NCI-H226 (cell line): ENCODE data around the gene SREBF1.

Experiments used
- DNase-seq: peaks from one replicate; pipeline ENCODE4 v3.0.0-alpha.2; 2015

Gene SREBF1

DNA sequence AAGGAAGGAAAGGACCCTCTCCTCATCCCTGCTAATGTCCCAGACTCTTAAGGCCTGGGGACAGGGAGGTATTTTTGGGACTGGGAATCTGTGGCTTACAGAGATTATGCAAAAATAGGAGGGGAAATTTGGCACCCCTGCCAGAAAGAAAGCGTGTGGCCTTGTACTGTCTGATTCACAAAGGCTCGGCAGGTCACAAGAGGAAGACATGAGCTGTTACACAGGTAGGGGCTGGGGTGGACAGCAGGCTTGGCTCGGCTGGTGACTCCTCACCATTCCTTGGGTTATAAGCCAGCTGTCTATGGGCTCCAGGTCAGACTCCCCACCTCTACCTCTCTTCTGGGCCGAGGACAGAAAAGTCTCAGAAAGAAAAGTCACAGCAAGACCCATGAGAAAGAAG, 20.7 kb upstream of the SREBF1 start:
- no peak for DNase-seq

DNA sequence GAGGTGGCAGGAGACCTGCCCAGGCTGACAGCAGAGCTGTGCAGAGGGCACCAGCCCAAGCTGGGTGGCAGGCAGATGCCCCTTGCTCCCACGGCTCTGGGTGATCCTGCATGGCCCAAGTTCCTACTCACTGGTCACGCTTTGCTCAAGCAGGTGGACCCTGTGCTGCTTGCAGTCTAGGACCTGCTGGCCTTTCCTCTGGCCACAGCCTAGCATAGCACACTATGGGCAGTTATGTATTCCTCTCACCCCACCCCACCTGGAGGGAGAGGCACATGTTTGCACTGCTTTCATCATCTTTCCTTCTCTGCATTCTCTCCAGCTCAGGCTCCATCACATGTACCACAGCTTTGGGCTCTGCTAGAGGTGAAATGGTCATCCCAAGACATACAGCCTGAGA, 19.6 kb upstream of the SREBF1 start:
- no peak for DNase-seq

DNA sequence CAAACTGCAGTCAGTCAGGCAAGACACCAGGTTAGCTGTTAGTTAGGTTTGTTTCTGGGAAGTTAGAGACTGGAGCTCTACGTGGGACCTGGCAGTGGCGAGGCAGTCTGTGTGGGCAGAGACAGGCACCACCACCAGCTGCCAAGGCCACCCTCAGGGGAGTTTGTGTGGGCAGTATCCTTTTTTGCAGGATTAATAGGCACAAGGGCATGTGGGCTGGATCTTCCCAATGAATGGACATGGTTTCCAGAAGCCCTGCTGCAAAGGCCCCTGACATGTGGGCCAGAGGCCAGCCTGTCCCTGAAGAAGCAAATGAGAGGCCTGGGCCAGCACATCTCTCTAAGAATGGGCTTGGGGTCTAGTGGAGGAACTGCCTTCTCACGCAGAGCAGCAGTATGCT, 19.2 kb upstream of the SREBF1 start:
- no peak for DNase-seq

DNA sequence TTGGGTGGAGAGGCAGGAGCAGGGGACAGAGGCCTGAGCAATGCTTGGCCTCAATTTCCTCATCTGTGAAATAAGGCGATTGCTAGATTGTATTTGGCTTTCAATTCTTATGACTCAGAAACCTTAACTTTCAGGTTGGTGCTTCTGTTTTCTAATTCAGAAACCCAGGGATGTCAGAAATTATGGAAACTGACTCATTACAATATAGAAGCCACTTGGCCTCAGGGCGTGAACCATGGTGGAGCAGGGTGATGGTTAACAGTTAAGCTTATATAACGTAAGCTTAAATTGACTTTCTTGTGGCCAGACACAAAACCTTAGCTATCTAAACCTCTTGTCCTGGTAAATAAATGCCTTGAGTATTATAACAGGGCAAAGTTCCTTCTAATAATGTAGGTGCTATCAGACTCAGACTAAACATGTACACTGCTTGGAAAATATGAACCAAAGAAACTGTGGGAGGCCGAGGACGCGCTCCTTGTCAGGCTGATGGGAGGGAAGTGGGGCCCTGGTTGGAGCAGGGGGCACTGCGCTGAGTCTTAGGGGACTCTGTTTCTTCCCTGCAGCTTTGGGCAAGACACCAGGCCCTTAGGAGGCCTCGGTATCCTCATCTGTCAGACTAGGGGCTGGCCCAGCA, 17.1 kb upstream of the SREBF1 start:
- DNase-seq = no peak

DNA sequence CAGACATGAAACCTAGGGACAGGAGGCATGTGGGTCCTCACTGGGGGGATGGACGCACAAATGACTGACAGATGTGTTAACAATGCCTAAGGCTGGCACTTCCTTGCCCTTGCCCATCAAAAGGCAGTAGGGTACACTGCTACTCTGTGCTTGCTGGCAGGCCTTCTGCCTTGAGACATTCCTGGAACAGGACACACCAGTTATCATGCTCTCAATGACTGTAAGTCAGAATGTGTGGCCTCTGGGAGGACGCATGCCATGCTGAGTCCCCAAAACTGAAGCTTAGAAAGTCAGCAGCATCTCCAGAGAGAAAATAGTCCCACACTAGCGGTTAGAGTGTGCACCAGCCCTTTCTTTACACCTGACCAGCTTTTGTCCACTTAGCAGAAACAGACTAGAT, 16.1 kb upstream of the SREBF1 start:
- DNase-seq = no peak

DNA sequence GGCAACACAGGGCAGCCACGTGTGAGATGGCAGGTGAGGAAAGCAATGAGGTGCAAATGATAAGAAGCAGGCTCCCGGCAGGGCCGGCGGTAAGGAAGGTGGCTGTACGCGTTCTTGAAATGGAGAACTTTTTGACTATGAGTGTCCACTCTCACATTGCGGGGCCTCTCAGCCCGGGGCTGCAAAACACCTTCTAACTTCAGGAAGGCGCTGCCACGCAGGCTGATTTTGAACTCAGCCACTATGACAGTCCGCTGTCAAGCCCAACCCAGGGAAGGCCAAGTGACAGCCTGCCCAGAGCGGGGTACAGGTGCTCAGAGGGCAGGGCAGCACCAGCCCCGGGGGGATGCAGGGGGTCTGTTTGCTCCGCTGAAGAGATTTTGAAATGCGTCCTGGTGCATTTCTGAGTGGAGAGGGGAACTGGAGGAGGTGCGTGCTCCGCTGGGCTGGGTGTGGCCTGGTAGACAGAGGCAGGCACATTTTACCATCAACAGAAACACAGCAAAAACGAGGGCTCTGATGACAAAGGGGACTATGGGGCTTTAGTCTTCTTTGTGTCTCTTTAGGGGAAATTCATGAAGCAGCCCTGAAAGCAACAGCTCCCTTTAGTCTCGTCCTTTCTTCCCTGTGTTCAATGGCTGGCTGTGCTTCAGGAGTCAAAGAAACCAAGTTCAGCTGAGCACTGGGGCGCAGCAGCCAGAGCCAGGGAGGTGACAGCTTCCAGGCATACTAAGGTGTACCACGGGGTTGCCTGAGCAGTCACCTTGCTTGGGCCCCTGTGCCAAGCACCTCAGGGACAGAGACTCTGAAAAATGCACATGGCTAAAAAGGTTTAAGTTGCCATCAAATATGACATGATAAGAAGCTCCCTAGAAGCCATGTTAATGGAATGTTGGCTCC, 14.6 kb upstream of the SREBF1 start:
- no peak for DNase-seq

DNA sequence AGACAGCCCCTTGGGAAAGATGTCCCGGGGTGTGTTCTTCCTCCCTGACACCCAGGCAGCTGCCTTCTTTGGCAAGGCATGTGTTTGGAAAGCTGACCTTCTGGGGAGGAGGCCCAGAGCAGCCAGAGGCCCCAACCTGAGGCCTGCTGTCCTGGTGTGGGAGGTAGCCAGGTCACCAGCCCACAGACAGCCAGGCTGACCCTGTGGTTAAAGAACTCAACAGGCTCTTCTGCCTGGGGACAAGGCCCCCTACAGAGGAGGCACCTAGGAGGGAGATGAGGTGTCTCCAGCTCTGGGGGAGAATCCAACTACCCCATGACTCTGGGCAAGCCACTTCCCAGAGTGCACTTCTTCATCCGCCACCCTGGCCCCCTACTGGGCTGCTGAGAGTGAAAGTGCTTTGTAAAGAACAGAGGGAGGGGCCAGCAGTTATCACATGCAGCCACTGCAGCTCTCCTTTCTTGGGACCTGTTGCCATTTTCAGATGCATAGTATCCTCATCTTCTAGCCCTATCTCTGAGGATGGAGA, 13.1 kb upstream of the SREBF1 start:
- DNase-seq = no peak

DNA sequence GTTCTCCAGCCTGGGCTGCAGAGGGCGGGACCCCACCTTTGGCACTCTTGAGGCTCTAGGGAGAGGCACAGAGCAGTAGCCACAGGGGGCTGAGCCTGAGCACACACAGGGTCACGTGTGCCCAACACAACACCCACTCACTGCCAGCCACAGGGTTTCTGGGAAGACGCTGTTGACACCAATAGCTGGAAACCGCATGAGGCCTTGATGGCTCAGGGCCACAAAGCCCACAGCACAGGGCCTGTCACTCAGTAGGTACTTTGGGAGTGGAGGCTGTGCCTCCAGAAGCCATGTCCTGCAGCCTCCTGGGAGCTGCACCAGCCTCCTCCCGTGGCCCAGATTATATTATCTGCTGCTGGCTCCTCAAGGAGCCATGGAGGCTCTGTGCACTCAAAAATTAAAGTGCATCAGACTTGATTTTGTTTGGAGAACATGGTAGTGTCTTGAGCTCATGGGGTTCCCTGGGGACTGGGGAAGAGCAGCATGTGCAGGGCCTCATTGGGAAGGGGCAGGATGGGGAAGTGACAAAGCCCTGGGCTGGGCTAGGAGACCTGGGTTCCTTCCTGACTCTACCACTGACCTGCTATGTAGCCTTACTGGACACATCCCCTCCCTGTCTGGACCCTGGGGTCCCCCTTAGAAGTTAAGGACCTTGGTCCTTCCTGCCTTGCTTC, 12.5 kb upstream of the SREBF1 start:
- no peak for DNase-seq

DNA sequence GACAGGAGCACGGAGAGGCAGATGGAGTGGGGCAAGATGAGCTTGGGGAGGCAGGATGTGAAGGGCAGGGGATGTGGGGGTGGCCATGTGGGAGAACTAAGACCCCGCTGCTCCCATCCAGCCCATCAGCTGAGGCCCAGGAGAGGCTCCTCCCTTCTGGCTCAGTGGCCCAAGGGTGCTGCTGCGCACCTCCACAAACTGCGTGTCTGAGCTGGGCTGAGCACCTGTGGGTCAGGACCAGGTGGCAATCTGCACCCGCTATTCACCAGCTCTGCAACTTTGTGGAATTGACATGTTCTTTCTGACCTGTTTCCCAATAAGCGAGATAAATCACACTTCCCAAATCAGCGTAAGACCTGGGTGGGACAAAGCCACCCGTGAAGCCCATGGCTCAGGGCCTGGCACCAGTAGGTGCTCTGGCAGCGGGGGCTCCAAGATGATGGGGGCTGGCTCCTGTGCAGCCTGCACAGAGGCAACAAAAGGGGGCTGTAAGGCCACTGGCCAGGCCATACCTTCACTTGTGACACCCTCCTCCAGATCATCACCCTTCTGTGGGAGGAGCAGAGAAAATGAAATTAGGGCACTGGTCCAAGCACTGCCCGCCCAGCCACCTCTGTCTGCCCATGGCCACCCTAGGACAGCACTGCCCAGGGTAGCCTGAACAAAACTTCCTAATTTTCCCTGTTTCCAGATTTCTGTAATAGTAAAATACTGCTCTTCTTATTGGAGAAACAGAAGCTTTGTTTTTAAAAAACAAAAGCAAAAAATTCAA, 11.7 kb upstream of the SREBF1 start:
- DNase-seq = no peak

DNA sequence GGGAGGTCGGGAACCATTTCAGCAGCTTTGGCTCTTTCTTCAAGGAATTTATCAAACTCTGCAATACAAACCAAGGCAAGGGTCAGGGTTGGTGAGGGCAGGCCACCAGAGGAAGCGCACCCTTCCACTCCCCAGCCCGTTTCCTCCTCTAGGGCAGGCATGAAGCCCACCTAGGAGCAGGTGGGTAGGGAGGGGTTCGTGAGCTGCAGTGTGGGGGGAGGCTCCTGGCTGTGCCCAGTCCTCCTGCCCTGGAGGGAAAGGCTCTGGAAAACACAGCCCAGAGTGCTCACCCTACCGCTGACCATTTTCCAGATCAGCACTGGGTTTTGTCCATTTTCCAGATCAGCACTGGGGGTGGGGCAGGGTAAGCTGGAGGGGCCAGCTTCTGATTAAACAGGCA, 10.9 kb upstream of the SREBF1 start:
- no peak for DNase-seq

DNA sequence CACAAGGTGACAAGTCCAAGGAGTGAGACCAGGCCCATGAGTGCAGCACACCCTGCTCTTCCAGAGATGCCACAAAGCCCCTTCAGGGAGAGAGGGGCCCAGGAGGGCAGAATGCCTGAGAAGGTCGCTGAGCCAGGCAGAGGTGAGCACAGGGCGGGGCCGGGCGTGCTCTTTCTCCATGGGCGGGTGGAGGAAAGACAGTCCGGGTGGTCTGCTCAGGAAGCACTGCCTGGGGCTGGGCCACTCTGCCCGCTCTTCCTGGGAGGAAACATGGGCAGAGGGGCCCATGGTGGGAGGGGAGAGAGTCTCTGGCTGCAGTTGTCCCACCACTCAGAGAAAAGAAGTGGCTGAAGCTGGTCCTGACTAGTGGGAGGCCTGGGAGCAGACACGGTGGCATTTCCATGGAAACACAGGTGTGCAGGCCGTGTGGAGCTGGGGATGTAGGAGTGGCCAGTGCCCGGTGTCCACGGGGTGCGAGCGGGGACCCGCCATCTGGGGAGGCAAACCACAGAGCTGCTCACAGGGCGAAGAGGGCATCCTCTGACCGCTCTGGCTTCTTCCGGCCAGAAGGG, 10.4 kb upstream of the SREBF1 start:
- DNase-seq = no peak

DNA sequence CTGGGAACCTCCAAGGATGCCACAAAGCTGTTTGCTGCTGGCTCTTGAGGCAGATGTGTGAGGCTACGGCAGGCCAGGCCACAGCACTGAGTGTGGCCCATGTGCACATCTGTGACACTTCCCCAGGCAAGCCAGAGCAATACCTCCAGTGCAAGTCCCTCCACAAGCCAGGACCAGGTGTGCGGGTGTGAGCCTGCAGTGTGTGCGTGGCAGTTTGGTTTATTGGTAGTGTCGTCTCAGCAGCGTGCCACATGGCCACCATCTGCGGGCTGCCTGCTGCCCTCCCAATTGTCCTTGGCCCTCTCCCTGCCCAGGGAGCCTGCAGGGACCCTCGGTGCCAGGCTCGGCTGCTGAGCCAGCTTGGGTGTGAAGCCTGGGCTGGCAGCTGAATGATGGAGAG, 9.9 kb upstream of the SREBF1 start:
- no peak for DNase-seq

DNA sequence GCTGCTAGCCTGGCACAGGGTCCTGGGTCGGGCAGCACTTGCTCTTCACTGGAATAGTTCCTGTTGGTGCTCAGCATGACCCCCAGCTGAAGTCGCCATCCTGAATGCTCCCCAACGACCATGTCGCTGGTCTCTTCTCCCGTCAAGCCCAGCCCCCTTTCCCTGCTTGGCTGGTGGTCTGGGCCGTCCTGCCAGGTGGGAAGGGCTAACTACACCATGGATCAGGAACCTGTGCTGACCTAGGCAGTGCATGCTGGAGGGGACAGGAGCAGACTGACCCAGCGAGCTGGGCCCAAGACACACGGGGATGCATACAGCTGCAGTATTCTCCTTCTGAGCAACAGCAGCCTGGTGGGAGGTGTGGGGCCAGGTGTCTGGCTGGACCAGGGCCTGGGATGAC, 9.2 kb upstream of the SREBF1 start:
- no peak for DNase-seq

DNA sequence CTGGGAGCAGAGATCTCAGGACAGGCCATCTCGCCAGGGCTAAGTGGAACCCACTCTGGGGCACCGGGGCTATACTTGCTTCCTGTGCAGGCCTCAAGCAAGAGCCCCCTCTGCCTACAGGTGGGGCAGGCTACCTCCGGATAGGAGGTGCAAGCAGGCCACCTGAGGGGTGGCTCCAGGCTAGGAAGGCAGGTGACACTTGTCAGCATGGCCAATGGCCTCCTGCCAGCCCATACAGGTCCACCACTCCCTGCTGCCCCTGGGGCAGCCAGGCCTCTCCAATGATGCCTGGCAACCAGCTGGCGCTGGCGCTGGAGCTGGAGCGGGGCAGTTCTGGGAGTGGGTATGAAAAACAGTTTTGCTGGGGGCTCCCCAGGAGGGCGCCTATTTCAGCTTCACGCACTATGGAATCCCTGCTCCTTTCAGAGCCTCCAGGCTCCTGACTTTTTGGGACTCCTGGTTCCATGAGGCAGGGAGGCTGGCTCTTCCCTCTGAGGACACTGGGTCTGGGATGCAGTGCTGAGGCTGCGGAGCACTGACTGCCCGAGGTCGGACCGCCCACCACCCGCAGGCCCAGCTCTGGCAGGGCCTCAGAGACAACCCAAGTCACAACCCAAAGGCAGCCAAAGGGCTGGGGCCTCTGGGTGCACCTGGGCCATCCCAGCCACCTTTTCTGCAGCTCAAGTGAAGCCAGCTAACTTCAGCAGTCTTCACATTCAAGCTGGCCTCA, 8.4 kb upstream of the SREBF1 start:
- DNase-seq = no peak

DNA sequence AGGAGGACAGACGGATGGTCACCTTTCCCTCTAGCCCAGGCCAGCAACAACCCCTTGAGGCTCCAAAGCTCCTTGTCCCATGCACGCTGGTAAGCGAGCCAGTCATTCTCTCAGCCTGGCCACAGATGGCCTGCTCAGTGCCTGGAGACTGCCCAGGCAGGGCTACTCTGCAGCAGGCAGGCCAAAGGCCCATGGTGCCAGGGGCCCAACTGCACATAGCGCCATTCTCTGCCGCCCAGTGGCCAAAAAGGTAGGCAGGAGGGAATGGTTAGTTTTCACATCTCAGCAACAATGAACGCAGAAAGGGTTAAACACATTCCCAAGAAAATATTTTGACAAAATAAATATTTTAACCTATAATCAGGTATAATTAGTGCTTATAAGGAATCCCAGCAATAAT, 7.7 kb upstream of the SREBF1 start:
- no peak for DNase-seq

DNA sequence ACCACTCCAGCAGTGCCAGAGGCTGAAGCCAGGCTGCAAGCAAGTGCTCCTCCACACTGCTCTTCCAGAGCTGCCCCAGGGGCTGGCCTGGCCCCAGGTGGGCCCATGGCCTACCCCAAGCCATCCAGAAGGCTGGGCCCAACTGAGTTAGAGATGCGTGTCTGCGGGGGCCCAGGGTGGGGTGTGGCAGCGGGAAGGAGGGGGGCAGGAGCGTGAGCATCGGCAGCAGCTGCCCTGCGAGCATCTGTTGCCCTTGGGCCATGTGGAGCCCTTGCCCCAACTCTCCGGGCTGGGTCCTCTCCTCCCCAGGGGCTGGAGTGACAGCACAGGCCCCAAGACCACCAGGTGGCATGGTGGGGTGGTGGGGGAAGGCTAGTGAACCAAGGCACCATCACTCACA, 7.3 kb upstream of the SREBF1 start:
- DNase-seq = no peak

DNA sequence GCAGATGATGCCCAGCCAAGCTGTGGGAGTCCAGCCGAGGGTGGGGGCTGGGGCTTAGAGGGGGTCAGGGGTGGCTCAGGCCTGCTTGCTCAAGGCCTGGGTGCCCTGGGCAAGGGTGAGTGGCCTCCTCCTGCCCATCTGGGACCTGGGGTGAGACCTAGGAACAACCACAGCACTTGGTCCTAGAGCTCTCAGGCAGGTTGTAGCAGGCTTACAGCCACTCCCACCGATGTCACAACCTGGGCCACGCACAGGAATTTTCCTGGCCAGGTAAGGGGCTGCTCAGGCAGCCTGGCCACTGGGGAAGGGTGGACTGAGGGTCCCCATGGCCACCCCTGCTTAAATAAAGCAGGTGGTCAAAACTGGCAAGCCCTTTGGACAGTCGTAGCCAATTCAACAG, 6.3 kb upstream of the SREBF1 start:
- no peak for DNase-seq

DNA sequence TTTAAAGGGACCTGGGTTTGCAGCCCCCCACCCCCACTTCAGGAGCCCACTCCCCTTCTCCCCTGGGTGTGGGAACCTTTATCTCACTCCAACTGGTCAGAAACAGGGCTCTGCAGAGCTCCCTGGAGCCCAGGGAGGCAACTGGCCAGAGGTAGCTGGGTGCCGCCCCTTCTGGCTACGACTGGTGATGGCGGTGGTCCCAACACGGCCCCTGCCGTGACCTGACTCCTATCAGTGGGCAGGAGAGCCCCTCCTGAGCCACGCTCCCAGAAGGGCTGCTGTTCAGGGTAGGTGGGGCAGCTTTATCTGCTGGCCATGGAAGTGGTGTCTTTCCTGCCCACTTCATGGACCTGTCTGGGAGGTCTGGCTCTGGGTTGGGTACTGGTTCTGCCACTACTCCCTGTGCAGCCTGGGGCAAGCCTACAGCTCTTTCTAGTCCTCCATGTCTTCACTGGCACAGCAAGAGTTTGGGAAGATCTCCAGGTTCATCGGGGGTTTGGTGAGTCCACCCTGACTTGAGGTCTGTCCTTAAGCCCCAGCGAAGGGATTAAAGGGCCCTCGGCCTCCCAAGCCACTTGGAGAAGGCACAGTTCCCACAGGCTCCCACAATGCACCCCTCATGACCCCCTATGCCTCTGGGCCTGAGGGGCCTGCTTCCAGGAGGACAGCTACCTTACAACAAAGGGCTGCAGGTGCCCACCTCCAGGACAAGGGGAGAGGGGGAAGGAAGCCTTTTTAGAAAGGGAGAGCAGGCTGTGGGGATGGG, 5.5 kb upstream of the SREBF1 start:
- DNase-seq = no peak

DNA sequence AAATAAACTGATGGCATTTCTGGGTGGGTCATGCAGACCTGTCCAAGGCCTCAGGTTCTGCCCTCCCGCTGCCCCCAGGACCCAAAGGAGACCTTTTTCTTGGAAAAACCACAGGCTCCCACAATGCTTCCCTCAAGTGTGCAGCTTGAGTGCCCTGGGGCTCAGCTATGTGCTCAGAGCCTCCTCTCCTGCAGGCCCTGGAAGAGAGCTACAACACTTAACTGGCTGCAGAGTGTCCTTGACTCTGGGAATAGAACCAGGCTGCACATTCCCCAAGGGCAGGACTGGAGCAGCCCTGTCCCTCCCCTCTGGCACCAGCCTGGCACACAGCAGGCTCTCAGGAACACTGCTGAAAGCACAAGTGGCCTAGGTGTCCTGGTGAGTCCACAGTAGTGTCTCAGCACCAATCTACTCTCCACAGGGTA, 4.8 kb upstream of the SREBF1 start:
- no peak for DNase-seq

DNA sequence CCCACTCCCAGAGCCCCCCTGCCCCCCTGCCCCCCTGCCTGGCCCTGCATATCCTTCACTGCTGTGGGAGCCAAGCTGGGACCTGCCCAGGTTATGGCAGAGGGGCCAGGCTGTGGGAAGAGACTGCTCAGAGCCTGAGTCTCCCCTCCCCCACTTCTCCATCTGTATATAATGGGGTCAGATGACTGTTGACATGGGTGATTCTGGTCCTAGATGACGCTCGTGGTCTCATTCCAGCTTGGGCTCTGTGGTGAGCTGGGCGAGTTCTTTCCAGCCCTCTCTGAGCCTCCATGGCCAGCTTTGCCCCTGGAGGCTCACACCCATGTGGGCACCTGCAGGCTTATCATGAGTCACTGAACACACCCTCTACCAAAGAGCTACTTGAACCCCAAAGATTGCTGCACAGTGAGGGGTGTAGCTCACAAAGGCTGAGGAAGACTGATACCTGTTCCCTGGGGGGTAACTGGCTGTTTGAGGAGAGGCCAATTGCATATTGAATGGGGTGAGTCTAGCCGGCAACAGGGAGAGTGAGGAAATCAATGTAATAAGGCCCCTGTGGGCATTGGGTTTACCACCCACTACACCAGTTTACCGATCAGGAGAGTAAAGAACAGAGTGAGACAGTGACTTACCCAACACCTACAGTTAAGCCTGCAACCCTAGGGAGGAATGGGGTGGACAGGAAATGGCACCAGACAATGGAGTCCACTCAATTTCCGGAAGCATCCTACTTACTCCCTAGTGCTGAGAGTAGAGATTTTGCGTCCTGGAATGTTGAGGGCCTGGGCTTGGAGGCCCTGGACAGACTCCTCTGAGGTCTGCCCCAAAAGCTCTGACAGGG, 4.2 kb upstream of the SREBF1 start:
- no peak for DNase-seq
